ENCODE measurements around the gene ZNF578. TPM values are rescaled to one million over a fixed set of nuclear protein-coding genes. Genes with fewer than 3 reads are reported as not detected.
"Not testable (repeated sequence)": the region's sequence is repeated elsewhere in the genome, so short reads cannot be mapped to it uniquely, and the experiment has no call there.

Gene ZNF578
- total and polyA plus RNA-seq, 2 donors (not counting 1 experiment from before 2014, with no cell fraction given): 1.8 to 9.6 TPM

- Histone ChIP-seq H3K4me3 (replicated peaks in 1 of 4; ENCODE audit: control extremely low read depth in 1 of 4, insufficient read depth in 1 of 4, low read depth in 3 of 4, low read length in 4 of 4) (no peak overlapping the region), H3K27me3 (ENCODE audit: control insufficient read depth, insufficient read depth, low read length) (no peaks in the 10 kb centered on the region), H2AFZ (ENCODE audit: low read length) (no peak overlapping the region), H3K79me2 (ENCODE audit: control insufficient read depth, insufficient read depth, low read length) (no peaks in the 10 kb centered on the region), H3K9me3 (ENCODE audit: control insufficient read depth, insufficient read depth, low read depth, low read length) (no peaks in the 10 kb centered on the region), H4K20me1 (ENCODE audit: control insufficient read depth, extremely low read depth, insufficient read depth, low read length) (no peaks in the 10 kb centered on the region), H3K27ac (ENCODE audit: insufficient read depth, low read length) (no peak overlapping the region), H3K9ac (ENCODE audit: insufficient read depth, low read length) (no peak overlapping the region), H3K4me1 (ENCODE audit: control insufficient read depth, extremely low read depth, insufficient read depth, low read length) (no peaks in the 10 kb centered on the region), H3K4me2 (ENCODE audit: extremely low read depth, insufficient read depth, low read length) (no peak overlapping the region), H3K36me3 (ENCODE audit: control insufficient read depth, insufficient read depth, low read length) (no peaks in the 10 kb centered on the region)
- TF ChIP-seq CTCF (conservative IDR thresholded peaks at IDR 0.05 in 1 of 2, IDR thresholded peaks at IDR 0.05 in 1 of 2; ENCODE audit: low read depth in 1 of 2, low read length in 2 of 2) (no peak), EZH2 (IDR thresholded peaks at IDR 0.05; ENCODE audit: low read length, missing control alignments) (no peak)
- DNase-seq (ENCODE audit: low read depth in 2 of 2): no peak
These were observed 45.2 kb downstream of the ZNF578 start for GRCh38 chr19:52498571-52498970.

- DNase-seq (ENCODE audit: low read depth in 2 of 2); H3K4me1 ChIP-seq (ENCODE audit: control insufficient read depth, extremely low read depth, insufficient read depth, low read length); H3K9ac ChIP-seq (ENCODE audit: insufficient read depth, low read length); H3K4me3 ChIP-seq (replicated peaks in 1 of 4; ENCODE audit: control extremely low read depth in 1 of 4, insufficient read depth in 1 of 4, low read depth in 3 of 4, low read length in 4 of 4); H3K36me3 ChIP-seq (ENCODE audit: control insufficient read depth, insufficient read depth, low read length); H4K20me1 ChIP-seq (ENCODE audit: control insufficient read depth, extremely low read depth, insufficient read depth, low read length); H2AFZ ChIP-seq (ENCODE audit: low read length); H3K9me3 ChIP-seq (ENCODE audit: control insufficient read depth, insufficient read depth, low read depth, low read length); H3K27ac ChIP-seq (ENCODE audit: insufficient read depth, low read length); H3K79me2 ChIP-seq (ENCODE audit: control insufficient read depth, insufficient read depth, low read length); H3K27me3 ChIP-seq (ENCODE audit: control insufficient read depth, insufficient read depth, low read length); H3K4me2 ChIP-seq (ENCODE audit: extremely low read depth, insufficient read depth, low read length): not testable (repeated sequence)
These were observed 47.1 kb downstream of the ZNF578 start for GRCh38 chr19:52500474-52500873.

GRCh38 chr19:52500991-52501390 lies 47.6 kb downstream of the ZNF578 start:
- not testable (repeated sequence) for H3K36me3 ChIP-seq (ENCODE audit: control insufficient read depth, insufficient read depth, low read length); H3K79me2 ChIP-seq (ENCODE audit: control insufficient read depth, insufficient read depth, low read length); H2AFZ ChIP-seq (ENCODE audit: low read length); H4K20me1 ChIP-seq (ENCODE audit: control insufficient read depth, extremely low read depth, insufficient read depth, low read length); H3K27me3 ChIP-seq (ENCODE audit: control insufficient read depth, insufficient read depth, low read length); H3K27ac ChIP-seq (ENCODE audit: insufficient read depth, low read length); H3K4me2 ChIP-seq (ENCODE audit: extremely low read depth, insufficient read depth, low read length); H3K4me3 ChIP-seq (replicated peaks in 1 of 4; ENCODE audit: control extremely low read depth in 1 of 4, insufficient read depth in 1 of 4, low read depth in 3 of 4, low read length in 4 of 4); H3K9ac ChIP-seq (ENCODE audit: insufficient read depth, low read length); H3K9me3 ChIP-seq (ENCODE audit: control insufficient read depth, insufficient read depth, low read depth, low read length); DNase-seq (ENCODE audit: low read depth in 2 of 2); H3K4me1 ChIP-seq (ENCODE audit: control insufficient read depth, extremely low read depth, insufficient read depth, low read length)

- H2AFZ ChIP-seq (ENCODE audit: low read length): no peak overlapping the region
- H3K27me3 ChIP-seq (ENCODE audit: control insufficient read depth, insufficient read depth, low read length): no peaks in the 10 kb centered on the region
These were observed 53.9 kb downstream of the ZNF578 start for GRCh38 chr19:52507266-52507665.

More at GRCh38 chr19:52507266-52507665, 53.9 kb downstream of the ZNF578 start:
- Histone ChIP-seq H3K4me2 (ENCODE audit: extremely low read depth, insufficient read depth, low read length) (no peak overlapping the region), H4K20me1 (ENCODE audit: control insufficient read depth, extremely low read depth, insufficient read depth, low read length) (no peaks in the 10 kb centered on the region), H3K27ac (ENCODE audit: insufficient read depth, low read length) (no peak overlapping the region), H3K9me3 (ENCODE audit: control insufficient read depth, insufficient read depth, low read depth, low read length) (no peaks in the 10 kb centered on the region), H3K4me1 (ENCODE audit: control insufficient read depth, extremely low read depth, insufficient read depth, low read length) (no peaks in the 10 kb centered on the region), H3K4me3 (replicated peaks in 1 of 4; ENCODE audit: control extremely low read depth in 1 of 4, insufficient read depth in 1 of 4, low read depth in 3 of 4, low read length in 4 of 4) (no peak overlapping the region), H3K36me3 (ENCODE audit: control insufficient read depth, insufficient read depth, low read length) (no peaks in the 10 kb centered on the region), H3K9ac (ENCODE audit: insufficient read depth, low read length) (no peak overlapping the region), H3K79me2 (ENCODE audit: control insufficient read depth, insufficient read depth, low read length) (no peaks in the 10 kb centered on the region)
- DNase-seq (ENCODE audit: low read depth in 2 of 2): peak in 1 of 2 donors; percentile 1
- TF ChIP-seq EZH2 (IDR thresholded peaks at IDR 0.05; ENCODE audit: low read length, missing control alignments): no peak
- TF ChIP-seq CTCF (conservative IDR thresholded peaks at IDR 0.05 in 1 of 2, IDR thresholded peaks at IDR 0.05 in 1 of 2; ENCODE audit: low read depth in 1 of 2, low read length in 2 of 2): no peak
